ENCODE results near the gene DNAJC18.

DNA sequence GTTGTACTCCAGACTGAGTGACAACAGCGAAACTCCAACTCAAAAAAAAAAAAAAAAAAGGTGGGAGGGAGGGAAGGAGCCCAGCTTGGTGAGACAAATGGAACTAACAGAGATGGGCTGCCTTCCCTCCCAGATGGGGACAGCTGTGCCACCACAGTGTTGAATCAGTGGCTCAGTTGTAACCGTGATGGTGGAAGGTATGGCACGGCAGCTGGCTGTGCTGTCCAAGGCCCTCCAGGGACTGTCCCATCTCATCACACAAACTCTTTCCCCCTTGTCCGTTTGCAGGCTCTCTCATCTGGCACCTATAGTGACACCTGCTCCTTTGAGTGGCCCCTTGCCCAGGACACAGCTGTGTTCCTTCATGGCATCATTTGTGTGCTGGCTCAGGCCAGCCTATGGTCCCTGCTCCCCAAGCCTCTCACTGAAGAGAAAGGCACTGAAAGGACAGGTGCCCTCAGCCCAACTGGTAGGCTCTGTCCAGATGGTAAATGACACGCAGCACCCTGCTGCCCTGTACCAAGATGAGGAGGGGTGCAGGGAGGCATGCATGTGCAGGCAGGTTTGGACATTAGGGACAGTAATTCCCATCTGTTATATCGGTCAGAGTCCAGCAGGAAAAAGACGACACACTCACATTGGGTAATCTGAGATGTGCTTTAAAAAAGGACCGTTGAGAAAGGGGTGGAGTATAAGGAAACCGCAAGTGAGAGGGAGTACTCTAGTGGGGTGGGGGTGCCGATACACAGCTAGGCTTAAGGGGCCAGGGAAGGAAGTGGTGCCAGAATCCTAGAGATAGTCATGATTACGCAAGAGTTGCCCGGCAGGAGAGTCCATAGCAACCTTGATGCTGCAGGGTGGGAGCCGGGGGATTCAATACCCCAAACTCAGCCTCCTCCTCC, 35.8 kb upstream of the DNAJC18 start:
- TF ChIP-seq, protein P1, sequence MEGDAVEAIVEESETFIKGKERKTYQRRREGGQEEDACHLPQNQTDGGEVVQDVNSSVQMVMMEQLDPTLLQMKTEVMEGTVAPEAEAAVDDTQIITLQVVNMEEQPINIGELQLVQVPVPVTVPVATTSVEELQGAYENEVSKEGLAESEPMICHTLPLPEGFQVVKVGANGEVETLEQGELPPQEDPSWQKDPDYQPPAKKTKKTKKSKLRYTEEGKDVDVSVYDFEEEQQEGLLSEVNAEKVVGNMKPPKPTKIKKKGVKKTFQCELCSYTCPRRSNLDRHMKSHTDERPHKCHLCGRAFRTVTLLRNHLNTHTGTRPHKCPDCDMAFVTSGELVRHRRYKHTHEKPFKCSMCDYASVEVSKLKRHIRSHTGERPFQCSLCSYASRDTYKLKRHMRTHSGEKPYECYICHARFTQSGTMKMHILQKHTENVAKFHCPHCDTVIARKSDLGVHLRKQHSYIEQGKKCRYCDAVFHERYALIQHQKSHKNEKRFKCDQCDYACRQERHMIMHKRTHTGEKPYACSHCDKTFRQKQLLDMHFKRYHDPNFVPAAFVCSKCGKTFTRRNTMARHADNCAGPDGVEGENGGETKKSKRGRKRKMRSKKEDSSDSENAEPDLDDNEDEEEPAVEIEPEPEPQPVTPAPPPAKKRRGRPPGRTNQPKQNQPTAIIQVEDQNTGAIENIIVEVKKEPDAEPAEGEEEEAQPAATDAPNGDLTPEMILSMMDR (conservative IDR thresholded peaks at IDR 0.05; ENCODE audit: low read depth in 2 of 2), result no peak
- TF ChIP-seq POLR2AphosphoS5 (IDR thresholded peaks at IDR 0.05; ENCODE audit: low read depth) (no peak), ZNF331 (CRISPR knock-in tag; IDR thresholded peaks at IDR 0.05; ENCODE audit: low read depth) (no peak), STAT1 (IDR thresholded peaks at IDR 0.05; ENCODE audit: unreplicated experiment) (no peak), EZH2 (IDR thresholded peaks at IDR 0.05; ENCODE audit: low read depth, unreplicated experiment) (no peak), CREB1 (CRISPR knock-in tag; IDR thresholded peaks at IDR 0.05; ENCODE audit: low read depth) (no peak), EZH2phosphoT487 (IDR thresholded peaks at IDR 0.05; ENCODE audit: unreplicated experiment) (no peak), ZNF114 (CRISPR knock-in tag; IDR thresholded peaks at IDR 0.05) (no peak), NANOG (IDR thresholded peaks at IDR 0.05; ENCODE audit: borderline replicate concordance) (no peak), JUNB (IDR thresholded peaks at IDR 0.05; ENCODE audit: unreplicated experiment) (no peak)
- TF ChIP-seq, protein P2, sequence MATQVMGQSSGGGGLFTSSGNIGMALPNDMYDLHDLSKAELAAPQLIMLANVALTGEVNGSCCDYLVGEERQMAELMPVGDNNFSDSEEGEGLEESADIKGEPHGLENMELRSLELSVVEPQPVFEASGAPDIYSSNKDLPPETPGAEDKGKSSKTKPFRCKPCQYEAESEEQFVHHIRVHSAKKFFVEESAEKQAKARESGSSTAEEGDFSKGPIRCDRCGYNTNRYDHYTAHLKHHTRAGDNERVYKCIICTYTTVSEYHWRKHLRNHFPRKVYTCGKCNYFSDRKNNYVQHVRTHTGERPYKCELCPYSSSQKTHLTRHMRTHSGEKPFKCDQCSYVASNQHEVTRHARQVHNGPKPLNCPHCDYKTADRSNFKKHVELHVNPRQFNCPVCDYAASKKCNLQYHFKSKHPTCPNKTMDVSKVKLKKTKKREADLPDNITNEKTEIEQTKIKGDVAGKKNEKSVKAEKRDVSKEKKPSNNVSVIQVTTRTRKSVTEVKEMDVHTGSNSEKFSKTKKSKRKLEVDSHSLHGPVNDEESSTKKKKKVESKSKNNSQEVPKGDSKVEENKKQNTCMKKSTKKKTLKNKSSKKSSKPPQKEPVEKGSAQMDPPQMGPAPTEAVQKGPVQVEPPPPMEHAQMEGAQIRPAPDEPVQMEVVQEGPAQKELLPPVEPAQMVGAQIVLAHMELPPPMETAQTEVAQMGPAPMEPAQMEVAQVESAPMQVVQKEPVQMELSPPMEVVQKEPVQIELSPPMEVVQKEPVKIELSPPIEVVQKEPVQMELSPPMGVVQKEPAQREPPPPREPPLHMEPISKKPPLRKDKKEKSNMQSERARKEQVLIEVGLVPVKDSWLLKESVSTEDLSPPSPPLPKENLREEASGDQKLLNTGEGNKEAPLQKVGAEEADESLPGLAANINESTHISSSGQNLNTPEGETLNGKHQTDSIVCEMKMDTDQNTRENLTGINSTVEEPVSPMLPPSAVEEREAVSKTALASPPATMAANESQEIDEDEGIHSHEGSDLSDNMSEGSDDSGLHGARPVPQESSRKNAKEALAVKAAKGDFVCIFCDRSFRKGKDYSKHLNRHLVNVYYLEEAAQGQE (IDR thresholded peaks at IDR 0.05; ENCODE audit: unreplicated experiment), result no peak
